ENCODE data around the gene NINJ2.

DNA sequence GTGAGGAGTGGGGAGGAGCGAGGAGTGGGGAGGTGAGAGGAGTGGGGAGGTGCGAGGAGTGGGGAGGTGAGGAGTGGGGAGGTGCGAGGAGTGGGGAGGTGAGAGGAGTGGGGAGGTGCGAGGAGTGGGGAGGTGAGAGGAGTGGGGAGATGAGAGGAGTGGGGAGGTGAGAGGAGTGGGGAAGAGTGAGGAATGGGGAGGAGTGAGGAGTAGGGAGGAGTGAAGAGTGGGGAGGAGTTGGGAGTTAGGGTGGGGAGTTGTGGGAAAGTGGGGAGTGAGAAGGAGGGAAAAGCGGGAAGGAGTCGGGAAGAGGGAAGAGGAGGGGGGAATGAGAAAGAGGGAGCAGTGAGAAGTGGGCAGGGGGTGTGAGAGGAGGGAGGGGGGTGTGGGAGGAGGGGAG, 117.4 kb downstream of the NINJ2 start:
- TF ChIP-seq CTCF (IDR thresholded peaks at IDR 0.05; ENCODE audit: borderline replicate concordance, extremely low read depth, low read length, poor library complexity, severe bottlenecking): no peak
- TF ChIP-seq EZH2 (IDR thresholded peaks at IDR 0.05; ENCODE audit: borderline replicate concordance, low read depth, low read length, severe bottlenecking): no peak

Measured in DND-41 (cell line).